Osteocyte (in vitro differentiated cells): ENCODE results near the gene ESPN. TPM values are rescaled to one million over a fixed set of nuclear protein-coding genes. Genes with fewer than 3 reads are reported as not detected.

Source experiments
- DNase-seq: peaks from one replicate; pipeline ENCODE4 v3.0.0; 2021; ENCODE audit warnings: mixed read lengths; ENCODE audit not compliant: unreplicated experiment; ENCODE audit errors: extremely low spot score
- H3K27ac Mint-ChIP-seq: one replicate; pipeline ENCODE4 v1.8.0; 2021; ENCODE audit warnings: mild to moderate bottlenecking, mixed read lengths; ENCODE audit not compliant: unreplicated experiment
- H3K27me3 Mint-ChIP-seq: one replicate; pipeline ENCODE4 v1.8.0; 2021; ENCODE audit warnings: mixed read lengths; ENCODE audit not compliant: unreplicated experiment
- H3K36me3 Mint-ChIP-seq: one replicate; pipeline ENCODE4 v1.8.0; 2021; ENCODE audit warnings: mixed read lengths; ENCODE audit not compliant: unreplicated experiment
- H3K4me1 Mint-ChIP-seq: one replicate; pipeline ENCODE4 v1.8.0; 2021; ENCODE audit warnings: mixed read lengths; ENCODE audit not compliant: unreplicated experiment
- H3K4me3 Mint-ChIP-seq: one replicate; pipeline ENCODE4 v1.8.0; 2021; ENCODE audit warnings: mild to moderate bottlenecking, moderate library complexity, mixed read lengths; ENCODE audit not compliant: unreplicated experiment
- H3K9me3 Mint-ChIP-seq: one replicate; pipeline ENCODE4 v1.8.0; 2021; ENCODE audit warnings: mixed read lengths; ENCODE audit not compliant: unreplicated experiment
- CTCF ChIP-seq: fragments of 200-600 bp; sonication (generic); IDR thresholded peaks from 2 replicates; pipeline ENCODE4 v1.5.0; 2021; ENCODE audit warnings: antibody characterized with exemption, mild to moderate bottlenecking, moderate library complexity
- total RNA-seq: library from RNA; stranded (reverse); gene quantifications from 2 replicates; pipeline ENCODE4 v1.2.1, GENCODE V29; 2021

ESPN gene
- total RNA-seq, 1 donor from 2014 or later: not detected

GRCh38 chr1:6475381-6476133 lies 51.0 kb downstream of the ESPN start:
- Mint-ChIP-seq H3K4me3 (no peak overlapping the region), H3K4me1 (no peaks in the 10 kb centered on the region), H3K27ac (no peak overlapping the region), H3K27me3 (no peaks in the 10 kb centered on the region), H3K36me3 (peaks cover 10% of the 10 kb centered on the region), H3K9me3 (no peaks in the 10 kb centered on the region)
- TF ChIP-seq CTCF: peak; percentile 92
- DNase-seq: no peak

GRCh38 chr1:6476483-6476882 lies 51.9 kb downstream of the ESPN start:
- H3K9me3 Mint-ChIP-seq: no peaks in the 10 kb centered on the region
- no peaks in the 10 kb centered on the region for H3K27me3 Mint-ChIP-seq
- no peaks in the 10 kb centered on the region for H3K4me1 Mint-ChIP-seq
- TF ChIP-seq CTCF: no peak
- DNase-seq: no peak
- H3K27ac Mint-ChIP-seq: no peak overlapping the region
- H3K36me3 Mint-ChIP-seq: peaks cover 10% of the 10 kb centered on the region
- H3K4me3 Mint-ChIP-seq: no peak overlapping the region

GRCh38 chr1:6477039-6477820 lies 52.7 kb downstream of the ESPN start:
- H3K4me1 Mint-ChIP-seq: no peaks in the 10 kb centered on the region
- no peak overlapping the region for H3K27ac Mint-ChIP-seq
- H3K36me3 Mint-ChIP-seq: peaks cover 6% of the 10 kb centered on the region
- no peaks in the 10 kb centered on the region for H3K9me3 Mint-ChIP-seq
- TF ChIP-seq CTCF: no peak
- no peak for DNase-seq
- H3K4me3 Mint-ChIP-seq: no peak overlapping the region
- H3K27me3 Mint-ChIP-seq: no peaks in the 10 kb centered on the region

GRCh38 chr1:6481820-6482219 lies 57.2 kb downstream of the ESPN start:
- Mint-ChIP-seq H3K4me1 (peaks cover 19% of the 10 kb centered on the region), H3K27me3 (no peaks in the 10 kb centered on the region), H3K27ac (no peak overlapping the region), H3K9me3 (no peaks in the 10 kb centered on the region), H3K36me3 (no peaks in the 10 kb centered on the region), H3K4me3 (no peak overlapping the region)
- TF ChIP-seq CTCF: no peak
- no peak for DNase-seq

- DNase-seq: no peak
- Mint-ChIP-seq H3K27ac (no peak overlapping the region), H3K9me3 (no peaks in the 10 kb centered on the region), H3K36me3 (no peaks in the 10 kb centered on the region), H3K4me1 (peaks cover 28% of the 10 kb centered on the region), H3K4me3 (no peak overlapping the region), H3K27me3 (no peaks in the 10 kb centered on the region)
- no peak for TF ChIP-seq CTCF
These were observed 58.6 kb downstream of the ESPN start for GRCh38 chr1:6483017-6483760.
